Spleen (tissue), 7 donors: ENCODE measurements around the gene STK24.

Experiments used
- CTCF ChIP-seq, 11 experiments: fragments of 200-600 bp in 7 of 11; fragments of 450-650 bp in 4 of 11; sonication (generic) in 4 of 11; IDR thresholded peaks in 8 of 11; conservative IDR thresholded peaks in 3 of 11; 1 replicate in 7 of 11; 2 replicates in 4 of 11; pipeline versions ENCODE4 v1.4.0 to v1.8.0; 2016 to 2021; ENCODE audit warnings: antibody characterized with exemption in 11 of 11, inconsistent platforms in 4 of 11, mild to moderate bottlenecking in 1 of 11
- POLR2A ChIP-seq, 3 donors: fragments of 450-650 bp; IDR thresholded peaks; one replicate each; pipeline ENCODE4 v1.5.1; 2017; ENCODE audit warnings: antibody characterized with exemption in 3 of 3, mild to moderate bottlenecking in 1 of 3
- POLR2AphosphoS5 ChIP-seq, 3 donors: sonication (generic); formaldehyde crosslinking; IDR thresholded peaks; one replicate each; pipeline ENCODE4 v1.5.1; 2017; ENCODE audit warnings: antibody characterized with exemption in 3 of 3
- donor health status: DM: no; HTN: no; CAD: no; lungs with moderate emphysema.
- donor health status: DM: no; HTN: no; CAD: no.
- donor health status: DM: no; HTN: no; CAD: no.

- TF ChIP-seq CTCF (IDR thresholded peaks at IDR 0.05 in 8 of 11, conservative IDR thresholded peaks at IDR 0.05 in 3 of 11): no peak
- TF ChIP-seq POLR2A (IDR thresholded peaks at IDR 0.05): no peak
- no peak for TF ChIP-seq POLR2AphosphoS5 (IDR thresholded peaks at IDR 0.05)
Measured at GRCh38 chr13:98586400-98587345, 9.8 kb upstream of the STK24 start.
